IMR-90 (cell line): ENCODE data around the gene FAM110A. TPM values are rescaled to one million over a fixed set of nuclear protein-coding genes. Genes with fewer than 3 reads are reported as not detected.

Source experiments
- ATAC-seq: fragments of 200-7000 bp; cut with Tn5 transposase; 2 replicates; pipeline ENCODE4 v1.9.1; 2020; ENCODE audit warnings: low read depth, mild to moderate bottlenecking, moderate library complexity
- BruUV-seq: library from RNA; stranded (reverse); fragments of 400-500 nt; replicated peaks from 2 replicates; lab custom pipeline; 2021; lab: Mats Ljungman, UMichigan
- CTCF ChIA-PET: fragments of 300-600 bp; formaldehyde crosslinking; extraction: SDS; loops from one replicate; lab custom pipeline; 2021; ENCODE audit warnings: antibody characterized with exemption; lab: Yijun Ruan, JAX
- POLR2A ChIA-PET: fragments of 300-600 bp; sonication (Branson Sonifier 250); formaldehyde crosslinking; loops from one replicate; lab custom pipeline; 2022; ENCODE audit warnings: antibody characterized with exemption; ENCODE audit not compliant: unreplicated experiment; lab: Charles Lee
- DNase-seq: peaks from one replicate; pipeline ENCODE4 v3.0.0; 2013
- H2AFZ ChIP-seq: replicated peaks from 2 replicates; pipeline ENCODE3; 2013; ENCODE audit warnings: low read length, mild to moderate bottlenecking; ENCODE audit not compliant: poor library complexity
- H2AK5ac ChIP-seq: 2 replicates; pipeline ENCODE4 v1.6.1; 2013; ENCODE audit warnings: low read depth, low read length, inconsistent platforms
- H2AK9ac ChIP-seq: replicated peaks from 2 replicates; pipeline ENCODE3; 2013; ENCODE audit warnings: mild to moderate bottlenecking, low read depth, low read length, moderate library complexity; ENCODE audit not compliant: poor library complexity
- H2BK120ac ChIP-seq: 2 replicates; pipeline ENCODE4 v1.6.1; 2013; ENCODE audit warnings: low read depth, low read length, inconsistent platforms
- H2BK15ac ChIP-seq: 3 replicates; pipeline ENCODE4 v1.6.1; 2013; ENCODE audit warnings: low read depth, low read length, inconsistent platforms
- H2BK20ac ChIP-seq: 2 replicates; pipeline ENCODE4 v1.6.1; 2013; ENCODE audit warnings: low read depth, mild to moderate bottlenecking, inconsistent platforms, low read length, moderate library complexity
- H2BK5ac ChIP-seq: 2 replicates; pipeline ENCODE4 v1.6.1; 2013; ENCODE audit warnings: mild to moderate bottlenecking, low read depth, low read length, inconsistent platforms; ENCODE audit not compliant: poor library complexity, severe bottlenecking
- H3K14ac ChIP-seq: replicated peaks from 2 replicates; pipeline ENCODE4 v1.6.1; 2013; ENCODE audit warnings: low read depth, low read length, inconsistent platforms
- H3K18ac ChIP-seq: 2 replicates; pipeline ENCODE4 v1.6.1; 2013; ENCODE audit warnings: low read depth, low read length, control low read depth
- H3K23ac ChIP-seq: 2 replicates; pipeline ENCODE4 v1.6.1; 2013; ENCODE audit warnings: low read depth, low read length, inconsistent platforms
- H3K27ac ChIP-seq: 2 replicates; pipeline ENCODE4 v1.5.1; 2013; ENCODE audit warnings: mild to moderate bottlenecking, control low read depth, low read length; ENCODE audit not compliant: insufficient read depth
- H3K27me3 ChIP-seq: 2 replicates; pipeline ENCODE4 v1.6.1; 2013; ENCODE audit warnings: low read length; ENCODE audit not compliant: control insufficient read depth, insufficient read depth
- H3K36me3 ChIP-seq: 2 replicates; pipeline ENCODE4 v1.6.1; 2013; ENCODE audit warnings: low read length, mixed read lengths; ENCODE audit not compliant: control insufficient read depth, insufficient read depth
- H3K4ac ChIP-seq: 2 replicates; pipeline ENCODE4 v1.6.1; 2013; ENCODE audit warnings: low read depth, low read length, inconsistent platforms
- H3K4me1 ChIP-seq: 2 replicates; pipeline ENCODE4 v1.6.1; 2013; ENCODE audit warnings: low read length, mixed read lengths; ENCODE audit not compliant: control insufficient read depth, insufficient read depth
- H3K4me2 ChIP-seq: 2 replicates; pipeline ENCODE4 v1.6.1; 2013; ENCODE audit warnings: low read depth, mild to moderate bottlenecking, control low read depth, low read length, moderate library complexity
- H3K4me3 ChIP-seq: 2 replicates; pipeline ENCODE4 v1.5.1; 2013; ENCODE audit warnings: low read depth, mild to moderate bottlenecking, control low read depth, low read length, moderate library complexity; ENCODE audit not compliant: insufficient read depth
- H3K56ac ChIP-seq: 2 replicates; pipeline ENCODE4 v1.6.1; 2013; ENCODE audit warnings: low read length, inconsistent platforms; ENCODE audit not compliant: insufficient read depth; ENCODE audit errors: extremely low read depth
- H3K79me1 ChIP-seq, 2 experiments: 2 replicates each; pipeline ENCODE4 v1.6.1; 2013; ENCODE audit warnings: low read length in 2 of 2, inconsistent platforms in 1 of 2, low read depth in 1 of 2
- H3K9ac ChIP-seq: 2 replicates; pipeline ENCODE4 v1.6.1; 2013; ENCODE audit warnings: low read depth, low read length, control low read depth
- H3K9me1 ChIP-seq: 2 replicates; pipeline ENCODE4 v1.6.1; 2013; ENCODE audit warnings: low read length, inconsistent platforms; ENCODE audit not compliant: insufficient read depth
- H3K9me3 ChIP-seq: 2 replicates; pipeline ENCODE4 v1.6.1; 2013; ENCODE audit warnings: low read length; ENCODE audit not compliant: control insufficient read depth, insufficient read depth
- H4K20me1 ChIP-seq: 2 replicates; pipeline ENCODE4 v1.6.1; 2013; ENCODE audit warnings: low read length, inconsistent platforms; ENCODE audit not compliant: insufficient read depth
- H4K5ac ChIP-seq: 2 replicates; pipeline ENCODE4 v1.6.1; 2013; ENCODE audit warnings: mild to moderate bottlenecking, low read depth, low read length, control low read depth
- H4K8ac ChIP-seq, 2 experiments: 2 replicates each; pipeline ENCODE4 v1.6.1; 2013; ENCODE audit warnings: low read depth in 2 of 2, low read length in 2 of 2, control low read depth in 1 of 2, inconsistent platforms in 1 of 2
- H4K91ac ChIP-seq: 2 replicates; pipeline ENCODE4 v1.6.1; 2013; ENCODE audit warnings: low read depth, low read length, inconsistent platforms; ENCODE audit not compliant: insufficient read depth
- CHD1 ChIP-seq: IDR thresholded peaks from 2 replicates; pipeline ENCODE4 v1.6.1; 2012; ENCODE audit warnings: low read depth, low read length, improper control_type of control experiment
- MAFK ChIP-seq: IDR thresholded peaks from 2 replicates; pipeline ENCODE4 v1.6.1; 2012; ENCODE audit warnings: low read depth, low read length, improper control_type of control experiment
- MXI1 ChIP-seq: IDR thresholded peaks from 2 replicates; pipeline ENCODE4 v1.6.1; 2012; ENCODE audit warnings: low read depth, mild to moderate bottlenecking, low read length, moderate library complexity, borderline replicate concordance
- POLR2A ChIP-seq: IDR thresholded peaks from 2 replicates; pipeline ENCODE4 v1.6.1; 2012; ENCODE audit warnings: mild to moderate bottlenecking, low read depth, low read length
- WGBS, 2 experiments: methylation state at CpG; one replicate each; pipeline versions ENCODE4 v1.1.5 to v1.1.7; 2013; ENCODE audit warnings: missing lambda C conversion rate in 2 of 2; ENCODE audit not compliant: insufficient read length in 1 of 2; ENCODE audit errors: extremely low coverage in 2 of 2; 5-methylcytosine and 5-hydroxymethylcytosine counted together
- dilution Hi-C: fragments of 300-500 bp; cut with HindIII; formaldehyde crosslinking; loops from one replicate; pipeline ENCODE4 v1.14.3; 2018; ENCODE audit warnings: low sequenced_read_pairs; ENCODE audit not compliant: unreplicated experiment
- in situ Hi-C: fragments of 300-500 bp; cut with MboI; formaldehyde crosslinking; loops from 3 replicates; pipeline ENCODE4 v1.14.3; 2019; ENCODE audit warnings: low sequenced_read_pairs, inconsistent platforms, mixed read lengths
- intact Hi-C: fragments of 100-400 bp; cut with micrococcal nuclease; formaldehyde crosslinking; loops from 2 replicates; pipeline ENCODE4 v1.10.0; 2022
- polyA plus RNA-seq, 3 experiments: library from polyadenylated mRNA; depleted of rRNA; stranded (reverse); fragments of >200 nt; gene quantifications; 2 replicates each; pipeline ENCODE4 v1.2.3, GENCODE V29; 2012; ENCODE audit warnings: low replicate concordance in 1 of 3
- total RNA-seq: library from RNA; depleted of rRNA; stranded (reverse); fragments of >200 nt; gene quantifications from 2 replicates; pipeline ENCODE4 v1.2.3, GENCODE V29; 2012

The FAM110A gene
- total and polyA plus RNA-seq, 2 of the 4 experiments (the other 2 are of a cell fraction), result 0.36 to 3.6 TPM

DNA sequence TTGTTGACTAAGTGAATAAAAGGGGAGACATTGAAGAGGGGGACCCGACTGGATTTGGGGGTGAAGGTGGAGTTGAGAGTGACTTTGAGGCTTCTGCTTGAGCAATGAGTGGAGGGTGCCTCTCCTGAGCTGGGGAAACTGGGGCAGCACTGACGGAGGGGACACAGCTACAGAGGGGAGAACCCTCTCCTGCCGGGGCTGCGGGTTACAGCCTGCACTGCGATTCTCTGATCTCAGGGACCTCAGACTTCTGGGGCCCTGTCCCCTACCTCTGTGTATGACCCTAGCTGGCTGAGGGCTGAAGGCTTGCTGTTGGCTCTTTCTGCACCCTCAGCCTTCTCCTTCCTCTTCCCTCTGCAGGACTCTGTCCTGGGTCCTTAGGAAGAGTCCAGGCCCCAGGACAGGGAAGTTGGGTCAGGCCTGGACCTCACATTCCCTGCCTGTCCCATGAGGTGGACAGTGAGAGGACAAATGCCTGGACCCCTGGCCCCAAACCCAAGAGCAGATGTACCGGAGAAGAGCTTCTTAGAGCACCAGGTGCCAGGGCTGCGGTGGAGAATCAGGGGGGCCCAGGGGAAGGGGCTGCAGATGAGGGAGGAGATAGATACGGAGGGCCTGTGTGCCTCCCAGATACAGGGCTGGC is 13.7 kb upstream of the FAM110A start:
- no peak overlapping the region for H3K18ac ChIP-seq
- no peak overlapping the region for H3K4ac ChIP-seq
- H3K23ac ChIP-seq, result no peak overlapping the region
- no peak overlapping the region for H2AK5ac ChIP-seq
- no peaks in the 10 kb centered on the region; the same call in 1 of the 2 replicates for H3K27me3 ChIP-seq
- H3K9ac ChIP-seq, result no peak overlapping the region
- no peaks in the 10 kb centered on the region for H3K36me3 ChIP-seq
- no peak overlapping the region for H2BK20ac ChIP-seq
- no peak overlapping the region for H2AFZ ChIP-seq
- ChIA-PET POLR2A (no interaction called here), CTCF (no interaction called here)
- intact Hi-C loops, result loop anchor here (2.0 to 10.0 kb wide), 2 partner anchors 65 to 655 kb away; no protein-coding TSS in a partner anchor
- H3K27ac ChIP-seq, result no peak overlapping the region
- no peaks in the 10 kb centered on the region for H4K20me1 ChIP-seq
- no peak overlapping the region for H3K14ac ChIP-seq
- no peak overlapping the region for H4K5ac ChIP-seq
- H3K9me1 ChIP-seq, result no peaks in the 10 kb centered on the region
- in situ Hi-C loops, result loop anchor here (5.0 to 10.0 kb wide), 3 partner anchors 132 to 395 kb away; partner anchors contain the start of gene PSMF1
- no peak for DNase-seq
- 50% methylated on average over 1 of the region's 8 CpGs; no CpG with 5 or more reads in 1 of the 2 experiments for WGBS, 2 experiments
- no peak overlapping the region for H2BK15ac ChIP-seq
- H3K4me2 ChIP-seq, result no peak overlapping the region
- dilution Hi-C loops, result no loop called here
- H2BK5ac ChIP-seq, result no peak overlapping the region
- no peaks in the 10 kb centered on the region for H3K4me1 ChIP-seq
- no peak overlapping the region for H2AK9ac ChIP-seq
- H4K91ac ChIP-seq, result no peak overlapping the region
- H3K56ac ChIP-seq, result no peak overlapping the region
- H3K79me1 ChIP-seq, result no peaks in the 10 kb centered on the region
- BruUV-seq, result no TSS peak
- no peaks in the 10 kb centered on the region for H3K9me3 ChIP-seq
- no peak overlapping the region for H3K4me3 ChIP-seq
- H4K8ac ChIP-seq, result no peak overlapping the region
- no peak for ATAC-seq
- no peak overlapping the region for H2BK120ac ChIP-seq
- TF ChIP-seq CHD1, result no peak
- no peak for TF ChIP-seq POLR2A
- TF ChIP-seq MAFK, result no peak
- TF ChIP-seq MXI1, result no peak
